Measurements from ENCODE around the gene CNTNAP4.

GRCh38 chr16:76461836-76462235 is 184.6 kb downstream of the CNTNAP4 start:
- TF ChIP-seq CTCF (conservative IDR thresholded peaks at IDR 0.05; ENCODE audit: low read depth, low read length) (no peak), RAD21 (IDR thresholded peaks at IDR 0.05; ENCODE audit: low read length) (no peak), POLR2A (IDR thresholded peaks at IDR 0.05; ENCODE audit: low read depth, low read length) (no peak), ELK1 (IDR thresholded peaks at IDR 0.05; ENCODE audit: borderline replicate concordance, low read depth, low read length) (no peak), MAZ (IDR thresholded peaks at IDR 0.05; ENCODE audit: borderline replicate concordance, low read depth, low read length) (no peak), MAFK (IDR thresholded peaks at IDR 0.05; ENCODE audit: low read depth, low read length) (no peak), BHLHE40 (IDR thresholded peaks at IDR 0.05; ENCODE audit: low read depth, low read length) (no peak), CHD1 (IDR thresholded peaks at IDR 0.05; ENCODE audit: low read depth, low read length) (no peak), USF2 (IDR thresholded peaks at IDR 0.05; ENCODE audit: low read depth, low read length) (no peak), CEBPB (IDR thresholded peaks at IDR 0.05; ENCODE audit: low read depth, low read length) (no peak), RFX5 (IDR thresholded peaks at IDR 0.05; ENCODE audit: low read depth, low read length) (no peak), MXI1 (IDR thresholded peaks at IDR 0.05; ENCODE audit: borderline replicate concordance, low read depth, low read length) (no peak), FOS (IDR thresholded peaks at IDR 0.05; ENCODE audit: low read depth, low read length) (no peak)
